Left kidney (tissue), 2 donors: Measurements from ENCODE around the gene PSPH. TPM values are rescaled to one million over a fixed set of nuclear protein-coding genes. Genes with fewer than 3 reads are reported as not detected.

Experiments
- DNase-seq: peaks from one replicate; pipeline ENCODE4 v3.0.0-alpha.2; 2013
- polyA plus RNA-seq: library from polyadenylated mRNA; unstranded; fragments of 120-200 nt; gene quantifications from one replicate; pipeline ENCODE4 v1.2.1, GENCODE V29; 2013; ENCODE audit not compliant: insufficient read length

PSPH gene
- polyA plus RNA-seq, 1 donor: 30.4 TPM

DNA sequence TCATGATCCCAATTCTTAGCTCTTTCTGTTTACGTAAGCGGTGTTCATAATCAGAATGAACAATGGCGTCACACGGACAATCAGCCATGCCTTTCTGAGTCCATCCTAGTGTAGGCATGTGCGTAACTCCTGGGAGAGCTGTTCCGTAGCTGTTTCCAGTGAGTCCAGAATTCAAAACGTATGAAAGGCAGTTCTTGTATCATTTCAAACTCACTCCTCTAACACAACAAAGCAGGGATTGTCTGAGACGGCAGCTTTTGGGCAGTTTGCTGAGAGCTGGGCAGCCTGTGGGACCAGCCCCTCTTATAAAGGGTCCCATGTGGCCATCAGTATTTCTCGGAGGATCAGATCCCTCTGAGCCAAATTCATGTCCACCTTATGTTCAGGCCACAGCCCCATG, 43.4 kb downstream of the PSPH start:
- DNase-seq: no peak

- DNase-seq: peak; percentile 21
Observed at GRCh38 chr7:56007167-56007652, 44.0 kb downstream of the PSPH start.

GRCh38 chr7:56003749-56004148, 47.5 kb downstream of the PSPH start:
- DNase-seq: no peak

DNA sequence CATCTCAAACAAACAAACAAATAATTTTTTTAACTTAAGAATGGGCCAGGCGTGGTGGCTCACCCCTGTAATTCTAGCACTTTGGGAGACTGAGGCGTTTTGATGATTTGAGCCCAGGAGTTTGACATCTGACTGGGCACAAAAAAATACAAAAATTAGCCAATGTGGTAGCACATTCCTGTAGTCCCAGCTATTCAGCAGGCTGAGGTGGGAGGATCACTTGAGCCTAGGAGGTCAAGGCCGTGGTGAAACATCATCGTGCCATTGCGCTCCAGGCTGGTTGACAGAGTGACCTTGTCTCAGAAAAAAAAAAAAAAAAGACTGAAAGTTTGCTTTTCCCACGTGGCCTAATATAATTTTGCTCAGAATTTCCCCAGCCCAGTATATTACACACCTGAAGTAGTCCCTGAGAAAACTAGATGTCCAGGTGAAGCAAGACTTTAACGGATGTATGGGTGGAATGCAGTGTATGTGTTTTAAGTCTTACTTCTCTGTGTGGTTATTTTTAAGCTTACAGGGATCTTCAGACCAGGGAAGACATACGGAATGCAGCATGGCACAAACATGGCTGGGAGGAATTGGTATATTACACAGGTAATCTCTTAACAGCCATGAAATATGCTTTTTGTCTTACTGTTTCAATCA, 54.3 kb downstream of the PSPH start:
- no peak for DNase-seq

GRCh38 chr7:55992346-55992745, 58.9 kb downstream of the PSPH start:
- DNase-seq: no peak

DNA sequence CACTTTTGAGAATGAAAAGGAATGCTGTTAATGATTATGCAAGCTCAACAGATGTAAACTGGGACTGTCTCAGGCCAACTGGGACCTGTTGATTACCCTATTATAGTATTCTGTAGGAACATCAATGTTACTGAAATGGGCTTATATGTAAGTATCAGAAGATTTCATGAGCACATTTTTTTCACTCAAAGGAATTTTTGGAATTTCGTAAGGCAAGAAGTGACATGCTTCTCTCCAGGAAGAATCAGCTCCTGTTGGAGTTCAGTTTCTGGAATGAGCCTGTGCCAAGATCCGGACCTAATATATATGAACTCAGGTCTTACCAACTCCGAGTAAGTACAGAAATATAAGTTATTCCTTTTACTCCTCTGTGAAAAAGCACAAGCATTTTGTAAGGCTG, 67.7 kb downstream of the PSPH start:
- no peak for DNase-seq

GRCh38 chr7:55980266-55980665, 71.0 kb downstream of the PSPH start:
- no peak for DNase-seq

GRCh38 chr7:55977831-55978230, 73.4 kb downstream of the PSPH start:
- no peak for DNase-seq

DNA sequence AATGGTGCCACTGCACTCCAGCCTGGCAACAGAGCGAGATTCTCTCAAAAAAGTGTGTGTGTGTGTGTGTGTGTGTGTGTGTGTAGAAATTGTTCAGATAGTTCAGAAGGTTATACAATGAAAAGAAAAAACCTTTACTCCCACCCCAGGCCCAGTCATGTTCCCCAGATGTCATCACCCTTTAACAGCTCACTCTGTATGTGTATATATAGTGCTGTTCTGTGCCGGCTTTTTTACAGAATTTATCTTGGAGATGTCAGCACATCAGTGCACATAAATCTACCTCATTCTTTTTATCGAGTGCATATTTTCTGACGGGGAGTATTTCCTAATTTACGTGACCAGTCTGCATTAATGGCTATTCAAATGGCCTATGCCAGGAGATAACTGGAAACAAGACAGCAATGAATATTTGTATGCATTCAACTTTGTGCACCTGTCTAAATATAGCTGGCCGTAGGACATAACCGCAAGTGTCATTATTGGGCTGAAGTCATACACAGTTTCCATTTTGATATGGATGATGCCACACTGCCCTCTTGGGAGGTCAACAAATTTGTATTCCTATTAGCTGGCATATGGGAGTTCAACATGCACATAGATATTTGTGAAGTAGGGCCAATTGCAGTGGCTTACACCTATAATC, 75.1 kb downstream of the PSPH start:
- no peak for DNase-seq

- DNase-seq: no peak
Observed at GRCh38 chr7:55973747-55974250, 77.4 kb downstream of the PSPH start.

DNA sequence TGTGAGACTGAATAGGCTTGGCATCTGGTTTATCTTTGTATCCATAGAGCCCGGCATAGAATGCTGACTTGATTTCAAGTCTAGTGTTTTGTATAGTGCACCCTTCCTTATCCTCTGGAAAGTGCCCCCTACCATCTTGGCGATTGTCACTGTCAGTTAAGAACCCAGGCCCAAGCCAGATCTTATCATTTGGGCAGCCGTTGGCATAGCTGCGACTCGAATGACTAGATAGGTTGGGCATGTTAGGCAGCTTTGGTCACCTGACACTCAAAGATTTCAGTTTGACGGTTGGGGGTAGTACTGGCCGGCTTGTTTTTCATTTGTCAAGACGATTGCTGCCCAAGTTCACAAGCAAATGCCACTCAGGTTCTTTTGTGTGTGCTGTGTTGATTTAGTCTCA, 80.3 kb downstream of the PSPH start:
- DNase-seq: no peak

DNA sequence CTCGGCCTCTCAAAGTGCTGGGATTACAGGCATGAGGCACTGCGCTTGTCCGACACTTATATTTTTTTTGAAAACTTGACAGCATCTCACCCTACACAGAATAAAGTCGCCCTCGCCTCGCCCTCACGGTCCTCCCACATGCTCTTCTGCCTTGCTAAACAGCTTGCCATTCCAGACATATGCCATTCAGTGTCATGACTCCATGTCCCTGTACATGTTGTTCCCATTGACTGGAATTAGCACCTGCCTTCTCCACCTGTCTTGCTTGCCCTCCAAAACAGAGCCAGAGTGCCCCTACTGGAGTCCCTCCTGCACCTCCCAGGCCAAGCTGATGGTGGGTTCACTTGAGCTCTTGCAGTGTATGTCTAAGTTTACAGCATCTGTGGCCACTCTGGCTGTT, 80.7 kb downstream of the PSPH start:
- no peak for DNase-seq

- no peak for DNase-seq
Observed at GRCh38 chr7:55969391-55969790, 81.9 kb downstream of the PSPH start.

DNA sequence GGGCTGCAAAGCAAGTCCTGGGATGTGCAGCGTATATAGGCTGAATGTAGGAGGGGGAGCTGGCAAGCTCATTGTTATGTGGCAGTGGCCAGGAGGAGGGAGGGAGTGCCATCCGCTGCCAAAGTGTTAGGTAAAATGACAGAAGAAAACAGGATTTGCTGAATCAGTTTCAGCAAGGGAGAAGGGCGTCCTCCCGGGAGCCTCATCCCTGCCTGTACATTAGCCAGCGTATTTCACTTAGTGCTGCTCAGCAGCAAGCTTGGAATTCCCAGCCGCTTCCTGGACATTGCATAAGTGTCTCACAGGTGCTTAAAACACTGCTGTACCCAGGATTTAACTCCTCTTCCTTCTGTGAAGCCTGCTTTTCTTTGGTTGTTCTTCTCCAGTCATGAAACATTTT, 84.4 kb downstream of the PSPH start:
- no peak for DNase-seq

DNA sequence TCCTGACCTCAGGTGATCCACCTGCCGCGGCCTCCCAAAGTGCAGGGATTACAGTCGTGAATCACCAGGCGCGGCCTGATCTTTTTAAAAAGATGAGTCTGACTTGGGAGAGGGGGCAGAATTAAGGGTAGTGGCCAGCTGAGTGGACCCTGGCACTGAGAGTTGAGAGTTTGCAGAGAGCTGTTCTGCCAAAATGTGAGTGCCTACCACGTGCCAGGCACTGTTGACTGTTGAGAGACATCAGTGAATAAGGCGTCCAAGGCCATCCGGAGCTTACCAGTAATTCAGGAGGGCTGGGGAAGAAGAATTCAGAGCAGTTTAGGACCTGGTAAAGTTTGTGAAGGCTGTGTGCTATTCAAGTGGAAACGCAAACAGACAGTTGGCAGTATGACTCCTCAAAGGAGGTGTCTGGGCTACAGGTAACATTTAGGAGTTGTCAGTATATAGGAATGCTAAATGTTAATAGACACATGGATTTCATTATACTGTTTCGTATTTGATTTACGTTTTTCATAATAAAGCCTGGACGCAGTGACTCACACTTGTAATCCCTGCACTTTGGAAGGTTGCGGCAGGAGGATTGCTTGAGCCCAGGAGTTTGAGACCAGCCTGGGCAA, 85.3 kb downstream of the PSPH start:
- DNase-seq: no peak

- DNase-seq: peak; percentile 33
Observed at GRCh38 chr7:55965100-55965470, 86.2 kb downstream of the PSPH start.

DNA sequence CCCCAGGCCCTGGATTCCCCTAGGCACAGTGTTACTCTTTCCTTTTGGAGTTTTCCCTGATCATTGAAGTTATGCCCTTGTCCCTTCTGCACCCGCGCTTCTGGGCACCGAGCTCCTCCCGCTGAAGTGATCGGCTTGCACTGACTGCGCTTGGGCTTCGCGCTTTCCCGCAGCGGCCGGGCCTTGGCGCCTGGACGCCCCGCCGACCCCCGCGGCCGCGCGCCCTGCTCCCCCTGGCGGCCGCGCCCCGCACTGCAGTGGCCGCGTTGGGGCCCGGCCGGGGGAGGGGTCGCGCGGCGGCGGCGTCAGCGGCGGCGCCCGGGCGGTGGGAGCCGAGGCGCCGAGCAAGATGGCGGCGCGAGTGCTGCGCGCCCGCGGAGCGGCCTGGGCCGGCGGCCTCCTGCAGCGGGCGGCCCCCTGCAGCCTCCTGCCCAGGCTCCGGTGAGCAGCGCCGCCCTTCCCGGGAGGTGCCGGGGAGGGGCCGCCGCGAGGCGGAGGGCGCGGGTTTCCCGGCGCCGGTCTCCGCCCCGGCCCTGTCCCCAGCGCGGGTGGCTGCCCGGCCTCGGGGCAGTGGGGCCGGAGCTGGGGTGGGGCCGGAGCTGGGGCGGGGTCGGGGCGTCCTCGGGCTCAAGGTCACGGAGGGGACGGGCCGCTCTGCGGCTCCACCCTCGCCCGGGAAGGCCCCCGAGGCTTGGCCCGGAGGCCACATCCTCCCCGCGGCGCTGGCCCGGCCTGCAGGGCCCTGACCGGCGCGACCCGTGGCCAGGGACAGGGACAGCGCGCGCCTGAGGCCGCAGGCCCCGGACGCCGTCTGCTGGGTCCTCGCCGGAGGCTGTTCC, 86.8 kb downstream of the PSPH start, which contains the start of gene NIPSNAP2:
Gene NIPSNAP2, plus strand, starts transcription at position 325 of the 839 bp plus-strand sequence. Its CDS starts 25 bp downstream, at position 350.
- DNase-seq: peak; percentile 69

- DNase-seq: no peak
Observed at GRCh38 chr7:55963584-55964168, 87.6 kb downstream of the PSPH start.

DNA sequence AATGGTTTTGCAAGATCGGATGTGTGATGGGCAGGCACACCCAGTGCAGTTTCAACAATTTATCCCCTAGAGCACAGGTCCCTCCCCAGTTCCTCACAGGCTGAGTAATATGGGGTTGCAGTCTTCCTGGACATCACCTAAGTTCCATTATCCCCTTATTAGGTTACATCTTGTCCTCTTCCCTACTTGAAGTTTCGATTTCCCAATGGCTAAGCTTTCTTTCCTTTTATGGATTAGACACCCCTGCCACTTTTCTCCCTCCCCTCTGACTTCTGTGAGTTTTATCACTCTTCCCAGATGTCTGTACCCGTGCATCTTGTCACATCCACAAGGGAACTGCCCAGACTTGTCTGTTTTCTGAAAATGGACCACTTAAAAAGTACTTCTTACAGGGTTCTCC, 89.2 kb downstream of the PSPH start:
- no peak for DNase-seq
